MM.1S (cell line): Measurements from ENCODE around the gene THOC5.

Source experiments
- DNase-seq: peaks from one replicate; pipeline ENCODE4 v3.0.0-alpha.2; 2015
- H2AFZ ChIP-seq: fragments of 300-600 bp; sonication (generic); 2 replicates; pipeline ENCODE4 v1.6.0; 2016; ENCODE audit warnings: antibody characterized with exemption, low read length
- H3F3A ChIP-seq: fragments of 300-600 bp; sonication (generic); 2 replicates; pipeline ENCODE4 v1.6.1; 2016; ENCODE audit warnings: mild to moderate bottlenecking, antibody characterized with exemption, low read length, moderate library complexity, mixed read lengths; ENCODE audit not compliant: insufficient read depth
- H3K27ac ChIP-seq: fragments of 300-600 bp; sonication (generic); 2 replicates; pipeline ENCODE4 v1.5.1; 2016; ENCODE audit warnings: mild to moderate bottlenecking, low read length
- H3K27me3 ChIP-seq: fragments of 300-600 bp; sonication (generic); replicated peaks from 2 replicates; pipeline ENCODE4 v1.6.0; 2016; ENCODE audit warnings: low read length; ENCODE audit not compliant: insufficient read depth
- H3K36me3 ChIP-seq: fragments of 300-600 bp; sonication (generic); replicated peaks from 2 replicates; pipeline ENCODE4 v1.6.1; 2016; ENCODE audit warnings: mild to moderate bottlenecking, low read length, mixed read lengths; ENCODE audit not compliant: insufficient read depth
- H3K4me1 ChIP-seq: fragments of 300-600 bp; sonication (generic); 2 replicates; pipeline ENCODE4 v1.6.1; 2016; ENCODE audit warnings: low read length, mixed read lengths
- H3K4me2 ChIP-seq: fragments of 300-600 bp; sonication (generic); 2 replicates; pipeline ENCODE4 v1.6.0; 2016; ENCODE audit warnings: low read depth, low read length
- H3K4me3 ChIP-seq: fragments of 300-600 bp; sonication (generic); 2 replicates; pipeline ENCODE4 v1.5.1; 2016; ENCODE audit warnings: low read length, mixed read lengths
- H3K79me2 ChIP-seq: fragments of 300-600 bp; sonication (generic); 2 replicates; pipeline ENCODE4 v1.6.1; 2016; ENCODE audit warnings: mixed run types, low read length, mixed read lengths
- H3K9ac ChIP-seq: fragments of 300-600 bp; sonication (generic); 2 replicates; pipeline ENCODE4 v1.6.1; 2016; ENCODE audit warnings: low read length, mixed read lengths
- H3K9me2 ChIP-seq: fragments of 300-600 bp; sonication (generic); replicated peaks from 2 replicates; pipeline ENCODE4 v1.6.1; 2016; ENCODE audit warnings: mild to moderate bottlenecking, low read length, mixed read lengths; ENCODE audit not compliant: insufficient read depth
- H3K9me3 ChIP-seq: fragments of 300-600 bp; sonication (generic); replicated peaks from 2 replicates; pipeline ENCODE4 v1.6.1; 2016; ENCODE audit warnings: mild to moderate bottlenecking, low read length, mixed read lengths; ENCODE audit not compliant: insufficient read depth
- H4K20me1 ChIP-seq: fragments of 300-600 bp; sonication (generic); 2 replicates; pipeline ENCODE4 v1.6.1; 2016; ENCODE audit warnings: mild to moderate bottlenecking, low read length, moderate library complexity, mixed read lengths; ENCODE audit not compliant: insufficient read depth
- EZH2 ChIP-seq: fragments of 300-600 bp; sonication (generic); optimal IDR thresholded peaks from 2 replicates; pipeline ENCODE3; 2017; ENCODE audit warnings: low read depth, mild to moderate bottlenecking, antibody characterized with exemption, low read length, mixed read lengths
- EZH2phosphoT487 ChIP-seq: fragments of 300-600 bp; sonication (generic); IDR thresholded peaks from 2 replicates; pipeline ENCODE4 v1.6.1; 2018; ENCODE audit warnings: antibody characterized with exemption, low read length
- TF ChIP-seq, protein P1 (sequence below): fragments of 300-600 bp; sonication (generic); IDR thresholded peaks from 2 replicates; pipeline ENCODE4 v1.5.1; 2016; ENCODE audit warnings: antibody characterized with exemption, low read length, mixed read lengths

The THOC5 gene

DNA sequence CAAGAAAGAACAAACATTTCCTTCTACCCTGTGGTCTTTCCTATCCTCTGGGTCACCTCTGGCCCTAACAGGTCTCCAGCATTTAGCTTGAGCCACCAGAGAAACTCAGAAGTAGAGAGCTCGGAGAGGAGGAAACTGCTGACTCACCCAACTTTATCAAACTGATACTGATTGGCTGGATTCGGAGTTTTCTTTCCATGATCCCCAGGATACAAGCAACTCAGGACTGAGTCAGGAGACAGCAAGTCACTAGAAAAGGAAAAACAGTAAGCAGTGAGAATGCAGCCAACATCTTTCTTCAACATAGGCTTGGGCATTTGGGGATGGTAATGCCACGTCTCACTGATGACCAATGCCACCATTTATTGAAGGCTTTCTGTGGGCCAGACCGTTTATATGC is 32.7 kb downstream of the THOC5 start:
- Histone ChIP-seq H3K4me1 (no peaks in the 10 kb centered on the region), H3F3A (no peaks in the 10 kb centered on the region), H3K9me3 (no peaks in the 10 kb centered on the region), H3K27ac (no peak overlapping the region), H3K79me2 (no peaks in the 10 kb centered on the region), H3K36me3 (no peaks in the 10 kb centered on the region; the same call in 1 of the 2 replicates), H4K20me1 (no peaks in the 10 kb centered on the region), H3K9me2 (no peaks in the 10 kb centered on the region), H3K4me3 (no peak overlapping the region), H3K9ac (no peak overlapping the region), H2AFZ (no peak overlapping the region), H3K4me2 (no peak overlapping the region), H3K27me3 (no peaks in the 10 kb centered on the region)
- DNase-seq = no peak
- TF ChIP-seq EZH2phosphoT487 (no peak), EZH2 (no peak)
- TF ChIP-seq, protein P1, sequence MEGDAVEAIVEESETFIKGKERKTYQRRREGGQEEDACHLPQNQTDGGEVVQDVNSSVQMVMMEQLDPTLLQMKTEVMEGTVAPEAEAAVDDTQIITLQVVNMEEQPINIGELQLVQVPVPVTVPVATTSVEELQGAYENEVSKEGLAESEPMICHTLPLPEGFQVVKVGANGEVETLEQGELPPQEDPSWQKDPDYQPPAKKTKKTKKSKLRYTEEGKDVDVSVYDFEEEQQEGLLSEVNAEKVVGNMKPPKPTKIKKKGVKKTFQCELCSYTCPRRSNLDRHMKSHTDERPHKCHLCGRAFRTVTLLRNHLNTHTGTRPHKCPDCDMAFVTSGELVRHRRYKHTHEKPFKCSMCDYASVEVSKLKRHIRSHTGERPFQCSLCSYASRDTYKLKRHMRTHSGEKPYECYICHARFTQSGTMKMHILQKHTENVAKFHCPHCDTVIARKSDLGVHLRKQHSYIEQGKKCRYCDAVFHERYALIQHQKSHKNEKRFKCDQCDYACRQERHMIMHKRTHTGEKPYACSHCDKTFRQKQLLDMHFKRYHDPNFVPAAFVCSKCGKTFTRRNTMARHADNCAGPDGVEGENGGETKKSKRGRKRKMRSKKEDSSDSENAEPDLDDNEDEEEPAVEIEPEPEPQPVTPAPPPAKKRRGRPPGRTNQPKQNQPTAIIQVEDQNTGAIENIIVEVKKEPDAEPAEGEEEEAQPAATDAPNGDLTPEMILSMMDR = no peak

DNA sequence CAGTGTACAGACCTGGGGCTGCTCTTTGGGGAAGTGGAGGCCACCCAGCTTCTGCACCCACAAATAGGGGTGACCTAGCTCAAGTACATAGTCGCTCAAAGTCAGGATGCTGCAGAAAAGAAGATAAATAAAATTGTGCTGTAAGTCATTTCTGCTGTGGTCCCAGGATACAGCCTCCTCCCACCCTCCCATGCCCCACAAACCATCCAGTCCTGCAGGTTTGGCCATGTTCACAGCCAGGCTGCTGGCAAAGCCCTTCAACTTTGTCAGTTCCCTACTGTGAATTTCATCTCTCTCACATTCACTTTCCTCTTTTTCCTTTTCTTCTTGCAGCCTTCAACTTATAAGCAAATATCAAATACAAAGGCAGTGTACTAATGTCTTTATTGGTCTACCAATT is 33.6 kb downstream of the THOC5 start:
- H3K4me1 ChIP-seq = no peaks in the 10 kb centered on the region
- no peak overlapping the region for H2AFZ ChIP-seq
- H3K4me3 ChIP-seq = no peak overlapping the region
- no peaks in the 10 kb centered on the region; the same call in 1 of the 2 replicates for H3K36me3 ChIP-seq
- no peaks in the 10 kb centered on the region for H4K20me1 ChIP-seq
- no peaks in the 10 kb centered on the region for H3K9me2 ChIP-seq
- H3F3A ChIP-seq = no peaks in the 10 kb centered on the region
- no peaks in the 10 kb centered on the region for H3K9me3 ChIP-seq
- H3K27ac ChIP-seq = no peak overlapping the region
- no peak overlapping the region for H3K4me2 ChIP-seq
- DNase-seq = no peak
- no peaks in the 10 kb centered on the region for H3K27me3 ChIP-seq
- H3K9ac ChIP-seq = no peak overlapping the region
- TF ChIP-seq EZH2 (no peak), EZH2phosphoT487 (no peak)
- TF ChIP-seq, protein P1 = no peak
- H3K79me2 ChIP-seq = no peaks in the 10 kb centered on the region

DNA sequence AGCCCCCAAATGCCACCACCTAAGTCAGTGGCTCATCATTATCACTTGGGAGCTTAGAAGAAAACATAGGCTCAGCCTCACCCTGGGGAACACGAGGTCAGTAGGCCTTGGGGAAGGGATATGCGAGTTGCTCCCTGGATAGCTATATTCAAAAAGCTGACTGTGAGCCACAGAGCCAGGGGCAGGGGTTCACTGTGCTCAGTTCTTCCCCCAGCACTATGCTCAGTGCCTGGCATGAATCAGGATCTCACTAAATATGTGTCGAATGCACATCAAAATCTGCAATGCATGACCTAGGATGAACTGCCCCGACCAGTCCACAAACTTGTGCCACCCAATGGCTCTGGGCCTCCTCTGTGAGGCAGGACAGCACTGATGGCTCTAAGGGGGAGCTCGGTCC is 35.1 kb downstream of the THOC5 start:
- Histone ChIP-seq H3K4me1 (no peaks in the 10 kb centered on the region), H3K36me3 (no peaks in the 10 kb centered on the region; the same call in 1 of the 2 replicates), H3K4me2 (no peak overlapping the region), H4K20me1 (no peaks in the 10 kb centered on the region), H3K9me2 (no peaks in the 10 kb centered on the region), H3K79me2 (no peaks in the 10 kb centered on the region), H3K27me3 (no peaks in the 10 kb centered on the region), H3K4me3 (no peak overlapping the region), H2AFZ (no peak overlapping the region), H3K9me3 (no peaks in the 10 kb centered on the region), H3K27ac (no peak overlapping the region), H3F3A (no peaks in the 10 kb centered on the region), H3K9ac (no peak overlapping the region)
- DNase-seq = no peak
- TF ChIP-seq, protein P1 = no peak
- no peak for TF ChIP-seq EZH2
- no peak for TF ChIP-seq EZH2phosphoT487
